IPS-20b (cell line): Measurements from ENCODE around the gene ERI3.

Source experiments
- H3K27ac ChIP-seq: one replicate; pipeline ENCODE4 v1.5.1; 2013; ENCODE audit warnings: low read length
- H3K27me3 ChIP-seq: 2 replicates; pipeline ENCODE4 v1.6.1; 2013; ENCODE audit warnings: mild to moderate bottlenecking, low read length, inconsistent platforms; ENCODE audit not compliant: insufficient read depth
- H3K36me3 ChIP-seq: 2 replicates; pipeline ENCODE4 v1.6.1; 2013; ENCODE audit warnings: low read depth, mild to moderate bottlenecking, inconsistent platforms, low read length, moderate library complexity; ENCODE audit not compliant: insufficient read depth
- H3K4me1 ChIP-seq: 2 replicates; pipeline ENCODE4 v1.6.1; 2013; ENCODE audit warnings: mild to moderate bottlenecking, control low read depth, inconsistent platforms, low read length, moderate library complexity; ENCODE audit not compliant: insufficient read depth
- H3K4me3 ChIP-seq: 2 replicates; pipeline ENCODE4 v1.5.1; 2013; ENCODE audit warnings: mild to moderate bottlenecking, low read length, inconsistent platforms
- H3K9ac ChIP-seq: 2 replicates; pipeline ENCODE4 v1.6.1; 2013; ENCODE audit warnings: low read depth, mild to moderate bottlenecking, inconsistent platforms, low read length, moderate library complexity
- H3K9me3 ChIP-seq: 2 replicates; pipeline ENCODE4 v1.6.1; 2013; ENCODE audit warnings: mild to moderate bottlenecking, low read depth, low read length, inconsistent platforms; ENCODE audit not compliant: insufficient read depth

Gene ERI3

DNA sequence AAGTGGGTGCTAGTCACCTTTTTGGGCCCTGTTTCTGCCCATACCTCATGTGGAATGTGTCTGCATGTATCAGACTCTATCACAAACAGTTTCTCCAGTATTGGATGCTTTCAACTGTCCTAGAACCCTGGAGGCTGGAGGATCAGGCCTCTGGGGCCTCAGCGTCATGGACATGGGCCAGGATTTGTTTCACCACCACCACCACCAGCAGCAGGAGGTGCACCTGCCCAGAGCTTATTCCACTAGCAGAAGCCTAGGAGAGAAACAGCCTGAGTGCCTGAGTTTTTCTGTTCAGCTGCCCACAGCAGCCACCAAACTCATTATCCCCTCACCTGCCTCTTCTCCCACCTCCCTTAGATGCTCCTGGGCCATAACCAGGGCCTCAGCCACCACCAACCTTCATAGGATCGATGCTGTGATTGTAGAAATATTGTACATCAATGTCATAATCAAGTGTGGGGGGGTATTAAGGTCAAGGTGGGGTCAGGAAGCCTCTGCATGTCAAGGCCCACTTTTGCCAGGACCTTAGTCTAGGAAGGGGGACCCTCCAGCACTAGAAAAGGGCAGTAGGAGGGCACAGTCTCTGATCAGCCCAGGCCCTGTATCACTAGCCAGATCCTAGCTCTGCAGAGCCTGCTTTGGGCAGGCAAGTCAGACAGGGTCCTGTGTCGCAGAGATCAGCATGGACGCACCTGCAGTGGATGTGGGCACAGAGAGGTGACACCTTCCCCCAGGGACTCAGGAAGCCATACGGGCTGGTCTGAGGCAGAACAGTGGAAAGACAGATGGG, 132.5 kb downstream of the ERI3 start:
- H3K27me3 ChIP-seq = no peaks in the 10 kb centered on the region
- H3K4me1 ChIP-seq = no peaks in the 10 kb centered on the region
- H3K36me3 ChIP-seq = peaks cover 52% of the 10 kb centered on the region
- no peak overlapping the region for H3K4me3 ChIP-seq
- peaks cover 26% of the 10 kb centered on the region for H3K9me3 ChIP-seq
- no peak overlapping the region for H3K27ac ChIP-seq
- no peak overlapping the region for H3K9ac ChIP-seq

DNA sequence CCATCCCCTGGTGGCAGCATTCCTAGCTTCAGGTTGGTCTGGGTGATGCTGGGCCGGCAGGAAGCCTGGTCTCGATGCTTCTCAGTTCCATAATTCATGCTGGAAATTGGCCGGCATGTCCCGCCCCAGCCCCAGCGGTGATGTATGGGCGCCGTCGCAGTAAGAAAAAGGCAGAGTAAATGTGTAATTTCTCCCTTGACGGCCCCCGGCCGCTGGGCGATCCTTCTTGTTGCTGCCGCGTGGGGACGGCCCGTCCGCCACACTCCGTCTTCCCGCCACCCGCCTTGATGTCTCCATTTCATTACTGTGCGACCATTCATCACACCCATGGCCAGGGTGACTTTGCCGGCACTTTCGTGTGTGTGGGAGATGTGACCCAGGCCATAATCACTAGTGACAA, 133.3 kb downstream of the ERI3 start:
- H3K36me3 ChIP-seq = peaks cover 59% of the 10 kb centered on the region
- no peak overlapping the region for H3K9ac ChIP-seq
- H3K9me3 ChIP-seq = peaks cover 20% of the 10 kb centered on the region
- no peak overlapping the region for H3K4me3 ChIP-seq
- H3K4me1 ChIP-seq = no peaks in the 10 kb centered on the region
- H3K27ac ChIP-seq = no peak overlapping the region
- no peaks in the 10 kb centered on the region for H3K27me3 ChIP-seq

DNA sequence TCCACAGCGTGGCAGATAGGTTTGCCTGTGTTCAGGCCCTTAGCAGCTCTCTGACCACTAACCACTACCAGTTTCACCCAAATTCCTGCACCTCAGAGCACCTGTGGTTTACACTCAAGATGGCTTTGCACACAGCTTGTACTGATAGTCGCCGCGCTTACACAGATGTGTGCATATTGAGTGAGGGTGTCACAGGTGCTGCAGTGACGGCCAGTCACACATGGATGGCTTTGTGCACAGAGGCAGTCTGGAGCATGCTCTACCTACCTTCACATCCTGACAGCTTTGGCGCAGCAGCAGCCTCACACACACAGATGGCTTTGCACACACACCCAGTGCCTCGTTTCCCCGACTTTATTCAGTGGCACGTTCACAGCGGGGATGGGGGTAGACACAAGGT, 134.3 kb downstream of the ERI3 start:
- Histone ChIP-seq H3K9ac (no peak overlapping the region), H3K36me3 (peaks cover 64% of the 10 kb centered on the region), H3K4me3 (no peak overlapping the region), H3K27me3 (no peaks in the 10 kb centered on the region), H3K4me1 (no peaks in the 10 kb centered on the region), H3K27ac (no peak overlapping the region), H3K9me3 (peaks cover 10% of the 10 kb centered on the region)

DNA sequence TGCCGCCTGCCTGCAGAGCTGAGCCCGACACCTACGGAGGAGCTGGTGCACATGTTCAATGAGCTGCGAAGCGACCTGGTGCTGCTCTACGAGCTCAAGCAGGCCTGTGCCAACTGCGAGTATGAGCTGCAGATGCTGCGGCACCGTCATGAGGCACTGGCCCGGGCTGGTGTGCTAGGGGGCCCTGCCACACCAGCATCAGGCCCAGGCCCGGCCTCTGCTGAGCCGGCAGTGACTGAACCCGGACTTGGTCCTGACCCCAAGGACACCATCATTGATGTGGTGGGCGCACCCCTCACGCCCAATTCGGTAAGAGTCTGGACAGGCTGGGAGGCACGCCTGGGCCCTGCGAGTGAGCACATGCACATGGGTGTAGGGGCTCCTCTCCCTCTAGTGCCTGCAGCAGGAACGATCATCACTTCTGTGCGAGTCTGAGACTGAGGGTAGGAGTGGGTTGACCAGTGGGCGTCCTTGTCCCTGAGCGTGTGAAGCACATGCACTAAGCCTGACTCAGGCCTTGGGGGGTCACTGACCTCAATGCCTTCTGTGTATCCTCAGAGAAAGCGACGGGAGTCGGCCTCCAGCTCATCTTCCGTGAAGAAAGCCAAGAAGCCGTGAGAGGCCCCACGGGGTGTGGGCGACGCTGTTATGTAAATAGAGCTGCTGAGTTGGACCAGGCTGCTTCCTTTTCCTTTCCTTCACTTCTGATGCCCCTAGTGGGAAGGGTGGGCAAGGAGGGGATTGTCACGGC, 134.9 kb downstream of the ERI3 start:
- Histone ChIP-seq H3K4me3 (no peak overlapping the region), H3K27me3 (no peaks in the 10 kb centered on the region), H3K4me1 (no peaks in the 10 kb centered on the region), H3K27ac (no peak overlapping the region), H3K9ac (no peak overlapping the region), H3K9me3 (peaks cover 4% of the 10 kb centered on the region; the same call in 1 of the 2 replicates), H3K36me3 (peaks cover 64% of the 10 kb centered on the region)

DNA sequence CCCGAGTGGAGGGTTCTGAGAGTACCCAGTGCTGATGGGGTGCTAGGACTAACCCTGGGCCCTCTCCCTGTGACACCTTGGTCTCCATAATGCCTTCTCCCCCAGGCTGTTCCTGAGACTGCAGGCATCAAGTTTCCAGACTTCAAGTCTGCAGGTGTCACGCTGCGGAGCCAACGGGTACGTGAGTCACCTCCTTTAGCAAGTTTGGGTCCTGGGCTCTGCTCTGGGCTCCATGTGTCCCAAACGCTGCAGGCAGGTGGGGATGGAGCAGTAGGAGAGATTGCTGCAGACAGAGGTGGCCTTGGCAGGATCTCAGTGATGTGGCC, 135.8 kb downstream of the ERI3 start:
- Histone ChIP-seq H3K36me3 (peaks cover 68% of the 10 kb centered on the region), H3K4me1 (no peaks in the 10 kb centered on the region), H3K9ac (no peak overlapping the region), H3K27me3 (no peaks in the 10 kb centered on the region), H3K27ac (no peak overlapping the region), H3K9me3 (no peaks in the 10 kb centered on the region), H3K4me3 (no peak overlapping the region)

DNA sequence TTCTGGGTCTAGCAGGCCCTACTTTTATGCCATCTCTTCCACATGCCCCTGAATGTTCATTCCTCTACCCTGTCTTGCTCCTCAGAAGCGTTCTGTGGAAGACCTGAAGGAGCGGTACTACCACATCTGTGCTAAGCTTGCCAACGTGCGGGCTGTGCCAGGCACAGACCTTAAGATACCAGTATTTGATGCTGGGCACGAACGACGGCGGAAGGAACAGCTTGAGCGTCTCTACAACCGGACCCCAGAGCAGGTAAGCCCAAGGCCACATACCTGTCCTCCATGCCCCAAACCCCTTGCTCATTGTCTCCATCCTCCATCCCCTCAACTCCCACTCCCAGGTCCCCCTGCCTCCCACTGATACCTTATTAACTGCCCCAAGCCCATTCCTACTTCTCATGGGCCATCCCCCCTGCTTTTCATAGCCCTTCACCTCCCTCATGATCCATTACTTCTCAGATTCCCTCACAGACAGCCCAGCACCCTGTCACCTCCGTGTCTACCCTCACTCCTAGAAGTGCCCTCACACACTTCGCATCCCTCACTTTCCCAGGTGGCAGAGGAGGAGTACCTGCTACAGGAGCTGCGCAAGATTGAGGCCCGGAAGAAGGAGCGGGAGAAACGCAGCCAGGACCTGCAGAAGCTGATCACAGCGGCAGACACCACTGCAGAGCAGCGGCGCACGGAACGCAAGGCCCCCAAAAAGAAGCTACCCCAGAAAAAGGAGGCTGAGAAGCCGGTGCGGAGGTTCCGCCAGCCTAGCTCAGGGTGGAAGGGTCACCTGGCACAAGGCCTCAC, 136.4 kb downstream of the ERI3 start:
- H3K4me3 ChIP-seq = no peak overlapping the region
- no peaks in the 10 kb centered on the region for H3K9me3 ChIP-seq
- no peaks in the 10 kb centered on the region for H3K4me1 ChIP-seq
- peaks cover 68% of the 10 kb centered on the region for H3K36me3 ChIP-seq
- no peaks in the 10 kb centered on the region for H3K27me3 ChIP-seq
- no peak overlapping the region for H3K27ac ChIP-seq
- H3K9ac ChIP-seq = no peak overlapping the region

DNA sequence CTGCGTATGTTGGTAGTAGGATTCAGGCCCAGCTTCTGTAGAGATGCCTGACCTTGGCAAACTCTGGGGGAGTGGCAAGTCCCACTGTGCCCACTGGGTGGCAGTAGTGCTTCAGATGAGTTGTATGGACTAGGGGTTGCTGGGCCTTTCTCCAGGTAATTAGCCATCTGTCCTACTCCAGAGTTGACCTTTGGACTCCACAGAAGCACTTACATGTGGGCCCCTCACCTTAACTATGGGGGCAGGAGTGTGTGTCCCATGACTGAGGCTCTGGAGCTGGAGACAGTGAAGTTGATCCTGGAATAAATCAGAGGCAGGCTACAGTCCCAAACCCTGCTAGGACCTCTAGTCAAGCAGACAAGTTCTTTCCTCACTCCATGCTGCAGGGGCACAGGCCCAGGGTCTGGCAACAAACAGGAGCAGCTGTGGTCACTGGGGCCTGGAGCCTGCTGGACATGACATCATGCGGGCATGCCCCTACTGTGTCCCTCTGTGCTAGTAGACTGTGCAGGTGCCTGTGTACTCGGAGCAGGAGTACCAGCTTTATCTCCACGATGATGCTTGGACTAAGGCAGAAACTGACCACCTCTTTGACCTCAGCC, 137.1 kb downstream of the ERI3 start:
- no peak overlapping the region for H3K27ac ChIP-seq
- H3K4me3 ChIP-seq = no peak overlapping the region
- H3K27me3 ChIP-seq = no peaks in the 10 kb centered on the region
- H3K36me3 ChIP-seq = peaks cover 68% of the 10 kb centered on the region
- H3K9ac ChIP-seq = no peak overlapping the region
- peaks cover 1% of the 10 kb centered on the region; the same call in 1 of the 2 replicates for H3K4me1 ChIP-seq
- no peaks in the 10 kb centered on the region for H3K9me3 ChIP-seq

DNA sequence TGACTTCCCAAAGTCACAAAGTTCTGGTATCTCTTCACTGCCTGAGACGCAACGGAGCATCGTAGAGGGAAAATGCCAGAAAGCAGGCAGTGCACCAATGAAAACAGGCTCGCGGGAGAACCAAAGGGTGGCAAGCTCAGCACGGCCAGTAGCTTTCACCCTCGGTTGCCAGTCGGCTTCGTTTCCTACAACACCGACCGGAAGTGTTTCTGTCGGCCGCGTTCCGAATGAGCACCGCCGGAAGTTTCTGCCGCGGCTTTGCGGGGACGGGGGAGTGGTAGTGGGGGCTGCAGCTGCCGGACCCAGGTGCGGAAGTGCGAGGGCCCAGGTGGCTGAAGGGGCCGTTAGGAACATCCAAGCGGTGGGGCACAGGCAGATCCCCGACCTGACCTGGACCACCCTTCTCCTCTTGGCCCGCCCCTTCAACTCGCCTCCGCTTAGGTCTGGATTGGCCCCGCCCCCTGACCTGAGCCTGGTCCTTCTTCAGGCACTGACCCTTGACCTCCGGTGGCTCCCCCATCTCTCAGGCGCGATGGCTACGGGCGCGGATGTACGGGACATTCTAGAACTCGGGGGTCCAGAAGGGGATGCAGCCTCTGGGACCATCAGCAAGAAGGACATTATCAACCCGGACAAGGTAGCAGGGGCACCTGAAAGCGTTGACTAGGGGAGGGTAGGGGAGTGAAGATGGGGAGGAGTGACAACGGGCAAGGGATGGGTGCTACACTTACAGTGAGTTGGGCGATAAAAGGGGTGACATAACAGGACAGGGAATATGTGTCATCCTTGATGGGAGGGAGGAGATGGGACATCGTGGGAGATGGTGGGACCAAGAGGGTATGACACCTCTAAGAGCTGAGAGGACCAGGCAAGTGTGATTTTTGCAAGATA, 141.6 kb downstream of the ERI3 start, which contains the start of gene DMAP1:
DMAP1 (plus strand) TSS at position 250 of the 891 bp plus-strand sequence; CDS start at position 533, 283 bp downstream.
- H3K36me3 ChIP-seq = peaks cover 36% of the 10 kb centered on the region

DNA sequence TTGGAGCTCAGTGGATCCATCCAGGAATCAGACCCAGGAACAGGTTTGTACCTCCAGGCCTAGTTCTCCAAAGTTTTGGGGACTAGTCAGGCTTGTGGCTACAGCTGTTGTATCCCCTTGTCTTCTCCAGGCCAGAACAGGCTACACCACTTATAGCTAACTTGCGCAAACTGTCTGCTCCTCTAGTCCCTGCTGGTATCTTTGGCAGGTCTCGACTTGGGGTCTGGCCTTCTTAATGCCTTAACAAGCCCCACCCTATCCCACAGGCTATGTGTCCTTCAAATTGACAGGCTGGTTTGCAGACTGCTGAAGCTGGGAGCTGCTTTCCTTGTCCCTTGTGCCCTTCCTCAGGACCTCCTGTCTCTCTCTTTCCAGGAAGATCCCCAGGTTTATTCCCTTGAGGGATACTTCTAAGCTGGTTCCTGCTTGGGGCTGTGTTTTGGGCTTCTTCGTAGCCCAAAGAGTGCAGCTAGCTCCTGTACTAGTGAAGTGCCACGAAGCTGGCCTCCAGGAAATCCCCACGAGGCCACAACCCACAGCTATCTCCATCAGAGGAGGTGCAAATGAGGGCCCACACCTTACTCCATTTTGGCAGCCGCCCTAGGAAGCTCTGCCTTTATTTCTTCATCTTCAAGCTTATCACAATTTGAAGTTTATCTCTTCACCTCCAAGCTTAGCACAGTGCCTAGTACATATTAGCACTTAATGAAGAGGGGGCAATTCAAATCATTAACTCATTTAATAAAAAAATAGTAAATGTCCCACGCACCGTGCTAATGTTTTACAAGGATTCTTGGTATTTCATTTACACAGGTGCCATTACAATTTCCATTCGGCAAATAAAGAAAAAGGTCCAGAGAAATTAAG, 142.5 kb downstream of the ERI3 start:
- peak overlapping the region; percentile 86 for H3K4me3 ChIP-seq
- peaks cover 10% of the 10 kb centered on the region for H3K27me3 ChIP-seq
- no peaks in the 10 kb centered on the region for H3K9me3 ChIP-seq
- peak overlapping the region; percentile 81; the same call in 1 of the 2 replicates for H3K9ac ChIP-seq
- H3K27ac ChIP-seq = peak overlapping the region; percentile 36
- H3K4me1 ChIP-seq = peaks cover 5% of the 10 kb centered on the region; the same call in 1 of the 2 replicates
- H3K36me3 ChIP-seq = peaks cover 29% of the 10 kb centered on the region

More for the DNA sequence above, 141.6 kb downstream of the ERI3 start, which contains the start of gene DMAP1:
- Histone ChIP-seq H3K4me3 (peak within 1 kb of the TSS; percentile 86), H3K4me1 (peaks cover 5% of the 10 kb centered on the region; the same call in 1 of the 2 replicates), H3K27me3 (peaks cover 4% of the 10 kb centered on the region), H3K9ac (peak within 1 kb of the TSS; percentile 81; the same call in 1 of the 2 replicates), H3K9me3 (no peaks in the 10 kb centered on the region), H3K27ac (peak within 1 kb of the TSS; percentile 36)

DNA sequence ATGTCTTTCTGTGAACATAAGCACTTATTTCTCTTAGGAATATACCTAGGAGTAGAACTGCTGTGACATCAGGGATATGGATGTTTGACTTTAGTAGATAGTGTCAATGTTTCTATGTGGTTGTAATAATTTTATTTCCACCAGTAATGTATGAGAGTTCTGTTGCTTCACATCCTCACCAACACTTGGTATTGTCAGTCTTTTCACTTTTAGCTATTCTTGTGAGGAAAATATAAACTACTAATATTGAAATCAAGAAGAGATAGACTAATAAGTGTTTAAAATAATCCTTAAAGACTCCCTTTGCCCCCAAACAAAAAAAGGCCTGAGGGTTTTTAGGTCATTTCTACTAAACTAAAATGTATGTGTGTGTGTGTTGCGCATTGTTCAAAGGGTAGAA, 144.5 kb downstream of the ERI3 start:
- Histone ChIP-seq H3K36me3 (peaks cover 10% of the 10 kb centered on the region), H3K27me3 (peaks cover 10% of the 10 kb centered on the region), H3K9me3 (no peaks in the 10 kb centered on the region), H3K4me3 (no peak overlapping the region), H3K4me1 (peaks cover 5% of the 10 kb centered on the region; the same call in 1 of the 2 replicates), H3K9ac (no peak overlapping the region), H3K27ac (no peak overlapping the region)
